Endodermal cell (in vitro differentiated cells): ENCODE results near the gene METTL8. TPM values are rescaled to one million over a fixed set of nuclear protein-coding genes. Genes with fewer than 3 reads are reported as not detected.
A peak's percentile ranks its signal among the peaks of the same experiment; 100 is the strongest.

ENCODE experiments used
- DNase-seq: peaks from one replicate; pipeline ENCODE4 v3.0.0-alpha.2; 2017
- H3K27ac ChIP-seq: 2 replicates; pipeline ENCODE4 v1.5.1; 2013; ENCODE audit warnings: mild to moderate bottlenecking, low read depth, low read length, moderate library complexity
- H3K27me3 ChIP-seq: 2 replicates; pipeline ENCODE4 v1.6.1; 2013; ENCODE audit warnings: mild to moderate bottlenecking, low read length, moderate library complexity; ENCODE audit not compliant: insufficient read depth, control insufficient read depth, poor library complexity, severe bottlenecking
- H3K36me3 ChIP-seq: 2 replicates; pipeline ENCODE4 v1.7.0; 2013; ENCODE audit warnings: mild to moderate bottlenecking, low read length, moderate library complexity; ENCODE audit not compliant: control insufficient read depth, insufficient read depth
- H3K4me1 ChIP-seq: one replicate; pipeline ENCODE4 v1.7.0; 2013; ENCODE audit warnings: low read length; ENCODE audit not compliant: control insufficient read depth, insufficient read depth
- H3K4me3 ChIP-seq: 2 replicates; pipeline ENCODE4 v1.5.1; 2013; ENCODE audit warnings: mild to moderate bottlenecking, low read length, moderate library complexity
- H3K9ac ChIP-seq: 2 replicates; pipeline ENCODE4 v1.6.1; 2013; ENCODE audit warnings: mild to moderate bottlenecking, low read length, moderate library complexity; ENCODE audit not compliant: poor library complexity, severe bottlenecking; ENCODE audit errors: extremely low read depth
- H3K9me3 ChIP-seq: 2 replicates; pipeline ENCODE4 v1.6.1; 2013; ENCODE audit warnings: mild to moderate bottlenecking, low read length, moderate library complexity; ENCODE audit not compliant: control insufficient read depth
- H3K27ac Mint-ChIP-seq: 2 replicates; pipeline ENCODE4 v1.8.0; 2020; ENCODE audit warnings: mixed read lengths
- H3K27me3 Mint-ChIP-seq: 2 replicates; pipeline ENCODE4 v1.8.0; 2021; ENCODE audit warnings: mild to moderate bottlenecking, mixed read lengths; ENCODE audit not compliant: insufficient read depth
- H3K36me3 Mint-ChIP-seq: 2 replicates; pipeline ENCODE4 v1.8.0; 2020; ENCODE audit warnings: low read depth, mixed read lengths
- H3K4me1 Mint-ChIP-seq: 2 replicates; pipeline ENCODE4 v1.8.0; 2020; ENCODE audit warnings: mixed read lengths
- H3K4me3 Mint-ChIP-seq: 2 replicates; pipeline ENCODE4 v1.8.0; 2020; ENCODE audit warnings: mild to moderate bottlenecking, moderate library complexity, mixed read lengths
- H3K9me3 Mint-ChIP-seq: 2 replicates; pipeline ENCODE4 v1.8.0; 2020; ENCODE audit warnings: mild to moderate bottlenecking, mixed read lengths
- CTCF ChIP-seq: fragments of 200-600 bp; sonication (generic); conservative IDR thresholded peaks from 2 replicates; pipeline ENCODE4 v1.5.0; 2021; ENCODE audit warnings: antibody characterized with exemption, mild to moderate bottlenecking
- WGBS, 2 experiments: methylation state at CpG; one replicate each; pipeline versions ENCODE4 v1.1.5 to v1.1.7; 2013; ENCODE audit warnings: missing lambda C conversion rate in 2 of 2, mixed read lengths in 1 of 2; ENCODE audit not compliant: insufficient coverage in 1 of 2, insufficient read length in 1 of 2; 5-methylcytosine and 5-hydroxymethylcytosine counted together
- total RNA-seq, 2 donors: library from RNA; stranded (reverse); fragmentation: NEBNext Ultra II Directional in 1 of 2; extraction: Animal tissue kit (Norgen Biotek cat#: 25700) in 1 of 2; gene quantifications; 2 replicates in 1 of 2; 3 replicates in 1 of 2; pipeline ENCODE4 v1.2.1, GENCODE V29; 2021

The METTL8 gene
- total RNA-seq, 2 donors from 2014 or later: 20.3 to 33.6 TPM

- Mint-ChIP-seq H3K4me1 (peaks cover 26% of the 10 kb centered on the region), H3K27me3 (no peaks in the 10 kb centered on the region), H3K27ac (no peak overlapping the region), H3K4me3 (no peak overlapping the region), H3K9me3 (no peaks in the 10 kb centered on the region), H3K36me3 (no peaks in the 10 kb centered on the region)
- Histone ChIP-seq H3K27me3 (no peaks in the 10 kb centered on the region), H3K9ac (no peak overlapping the region), H3K4me3 (no peak overlapping the region), H3K27ac (no peak overlapping the region), H3K36me3 (no peaks in the 10 kb centered on the region), H3K9me3 (no peaks in the 10 kb centered on the region), H3K4me1 (no peaks in the 10 kb centered on the region)
- peak; percentile 45 for DNase-seq
- 88 to 95% methylated on average over 1 to 2 of the region's 2 CpGs for WGBS, 2 experiments
- no peak for TF ChIP-seq CTCF
Observed at GRCh38 chr2:171391532-171391931, 42.3 kb downstream of the METTL8 start.

- H3K9ac ChIP-seq: no peak overlapping the region
- H3K27me3 Mint-ChIP-seq: no peaks in the 10 kb centered on the region
- no peak overlapping the region for H3K27ac Mint-ChIP-seq
- H3K36me3 ChIP-seq: no peaks in the 10 kb centered on the region
- peaks cover 29% of the 10 kb centered on the region for H3K4me1 Mint-ChIP-seq
- no peak for DNase-seq
- no peaks in the 10 kb centered on the region for H3K9me3 ChIP-seq
- no peak for TF ChIP-seq CTCF
- H3K27me3 ChIP-seq: no peaks in the 10 kb centered on the region
- WGBS, 2 experiments: 93 to 100% methylated on average over 1 of the region's 1 CpG
- H3K9me3 Mint-ChIP-seq: no peaks in the 10 kb centered on the region
- no peak overlapping the region for H3K27ac ChIP-seq
- H3K4me3 ChIP-seq: no peak overlapping the region
- no peaks in the 10 kb centered on the region for H3K4me1 ChIP-seq
- no peaks in the 10 kb centered on the region for H3K36me3 Mint-ChIP-seq
- no peak overlapping the region for H3K4me3 Mint-ChIP-seq
Observed at GRCh38 chr2:171390941-171391516, 42.8 kb downstream of the METTL8 start.

- DNase-seq: no peak
- no peaks in the 10 kb centered on the region for H3K9me3 Mint-ChIP-seq
- 100% methylated on average over 1 of the region's 1 CpG for WGBS, 2 experiments
- Histone ChIP-seq H3K27ac (no peak overlapping the region), H3K9ac (no peak overlapping the region), H3K4me3 (no peak overlapping the region), H3K36me3 (no peaks in the 10 kb centered on the region), H3K4me1 (no peaks in the 10 kb centered on the region), H3K9me3 (no peaks in the 10 kb centered on the region), H3K27me3 (no peaks in the 10 kb centered on the region)
- no peak overlapping the region for H3K27ac Mint-ChIP-seq
- H3K4me1 Mint-ChIP-seq: peaks cover 37% of the 10 kb centered on the region
- H3K4me3 Mint-ChIP-seq: no peak overlapping the region
- no peak for TF ChIP-seq CTCF
- H3K36me3 Mint-ChIP-seq: no peaks in the 10 kb centered on the region
- no peaks in the 10 kb centered on the region for H3K27me3 Mint-ChIP-seq
Observed at GRCh38 chr2:171389780-171390179, 44.0 kb downstream of the METTL8 start.
